ENCODE data around the gene WNT7B.

Gene WNT7B

DNA sequence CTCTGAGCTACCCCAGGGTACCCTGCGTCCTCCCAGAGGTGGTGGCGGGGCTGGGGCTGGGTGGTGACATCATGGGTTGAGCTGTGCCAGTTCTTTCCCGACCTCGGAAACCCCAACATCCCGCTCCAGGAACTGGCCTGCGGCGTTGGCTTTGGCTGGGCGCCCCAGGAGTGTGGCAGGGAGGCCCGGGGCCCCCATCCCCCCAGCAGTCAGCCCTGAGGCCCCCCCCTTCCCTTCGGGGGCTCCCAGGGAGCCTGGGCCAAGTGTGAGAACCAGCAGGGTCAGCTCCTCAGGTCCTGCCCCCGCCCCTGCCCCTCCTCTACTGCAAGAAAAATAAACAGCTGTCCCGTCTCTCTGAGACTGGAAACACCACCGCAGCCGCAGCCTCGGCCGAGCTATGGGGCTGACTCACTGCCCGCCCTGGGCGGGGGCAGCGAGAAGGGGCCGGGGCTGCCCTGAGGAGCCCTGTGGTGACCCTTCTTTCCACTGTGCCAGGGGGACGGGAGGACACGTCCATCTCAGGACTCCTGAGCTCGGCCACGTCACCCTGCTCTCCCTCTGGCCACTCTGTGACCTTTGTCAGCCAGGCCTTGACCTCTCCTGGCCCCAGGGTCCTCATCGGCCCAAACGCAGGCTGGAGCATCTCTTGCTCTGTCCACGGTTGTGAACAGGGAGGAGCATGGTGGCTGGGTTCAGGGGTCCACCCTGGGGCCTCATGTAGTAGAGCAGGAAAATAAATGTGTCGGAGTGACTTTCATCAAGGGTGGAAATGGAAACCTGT, 73.4 kb downstream of the WNT7B start:
- DNase-seq: peak; percentile 50

DNA sequence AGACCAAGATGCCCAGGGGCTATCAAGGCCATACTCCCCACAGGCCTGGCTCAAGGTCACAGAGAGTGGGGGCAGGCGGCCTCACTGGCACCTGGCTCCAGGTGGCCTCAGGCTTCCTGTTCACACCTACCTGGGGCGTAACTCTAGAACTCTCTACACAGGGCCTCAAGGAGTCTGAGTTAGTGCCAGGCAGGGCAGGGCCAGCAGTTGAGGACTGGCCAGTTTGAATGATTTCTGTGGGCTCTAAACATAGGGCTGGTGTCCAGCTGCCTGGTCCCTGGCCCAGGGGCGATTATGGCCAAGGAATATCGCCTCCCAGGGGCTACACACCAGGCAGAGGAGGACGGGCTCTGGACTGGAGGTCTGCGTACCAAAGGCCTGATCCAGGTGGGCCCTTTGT, 79.2 kb downstream of the WNT7B start:
- no peak for DNase-seq

DNA sequence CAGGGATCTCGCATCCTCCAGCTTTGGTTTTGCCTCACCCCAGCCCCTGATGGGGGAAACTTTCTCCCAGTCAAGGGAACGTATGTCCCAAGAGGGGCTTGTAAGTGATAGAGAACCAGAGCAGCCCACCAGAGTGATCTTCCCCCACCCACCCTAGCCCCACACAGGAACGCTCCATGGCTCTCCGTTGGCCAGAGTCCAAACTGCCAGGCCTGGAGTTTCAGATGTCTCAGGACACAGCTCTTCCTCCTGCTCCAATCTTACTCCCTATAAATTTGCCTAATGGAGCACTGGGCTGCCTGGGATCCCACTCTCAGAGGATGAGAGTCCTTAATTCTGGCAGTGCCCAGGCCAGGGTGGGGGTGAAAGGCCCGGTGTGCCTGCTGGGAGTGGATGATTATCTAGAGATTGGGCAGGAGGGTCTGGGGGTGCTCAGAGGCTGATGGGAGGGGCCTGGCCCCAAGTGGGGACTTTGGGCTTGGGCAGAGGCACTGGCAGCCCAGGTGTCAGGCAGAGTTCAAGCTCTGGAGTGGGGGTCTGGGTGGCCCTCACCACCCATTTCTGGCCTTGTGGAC, 79.9 kb downstream of the WNT7B start:
- no peak for DNase-seq

DNA sequence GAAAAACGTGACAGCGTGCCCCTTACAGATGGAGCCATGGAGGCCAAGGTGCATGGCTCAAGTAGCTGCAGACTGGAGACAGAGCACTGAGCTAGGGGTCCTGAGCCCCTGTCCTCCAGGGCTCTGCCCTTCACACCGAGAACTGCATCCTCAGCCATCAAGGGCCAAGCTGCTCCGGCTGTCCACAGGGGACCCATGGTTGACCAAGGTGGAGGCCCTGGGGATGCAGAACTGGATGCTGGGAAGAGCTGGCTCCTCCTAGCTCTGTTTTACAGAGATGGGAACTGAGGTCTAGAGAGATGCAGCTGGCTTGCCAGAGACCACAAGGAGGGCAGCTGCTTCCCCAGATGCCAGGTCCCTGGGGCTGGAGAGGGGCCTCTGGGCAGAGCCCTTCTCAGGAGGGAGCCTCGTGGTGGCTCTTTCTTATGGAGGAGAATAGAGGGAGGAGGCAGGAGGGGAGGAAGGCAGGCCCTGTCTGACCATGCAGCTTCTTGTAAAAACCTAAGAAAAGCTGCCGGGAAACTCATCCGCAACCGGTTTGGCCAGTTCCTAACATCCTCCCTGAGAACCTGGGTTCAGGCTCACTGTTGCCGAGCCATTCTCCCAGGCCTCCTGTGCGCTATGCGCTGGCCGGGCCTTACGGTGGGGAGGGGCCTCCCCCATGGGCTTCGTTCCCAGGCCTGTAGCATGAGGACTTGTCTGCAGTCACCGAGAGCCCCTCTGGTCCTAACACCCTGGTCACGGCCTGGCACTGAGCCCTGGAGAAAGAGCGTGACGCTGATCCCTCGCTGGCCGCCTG, 80.6 kb downstream of the WNT7B start:
- DNase-seq: no peak

DNA sequence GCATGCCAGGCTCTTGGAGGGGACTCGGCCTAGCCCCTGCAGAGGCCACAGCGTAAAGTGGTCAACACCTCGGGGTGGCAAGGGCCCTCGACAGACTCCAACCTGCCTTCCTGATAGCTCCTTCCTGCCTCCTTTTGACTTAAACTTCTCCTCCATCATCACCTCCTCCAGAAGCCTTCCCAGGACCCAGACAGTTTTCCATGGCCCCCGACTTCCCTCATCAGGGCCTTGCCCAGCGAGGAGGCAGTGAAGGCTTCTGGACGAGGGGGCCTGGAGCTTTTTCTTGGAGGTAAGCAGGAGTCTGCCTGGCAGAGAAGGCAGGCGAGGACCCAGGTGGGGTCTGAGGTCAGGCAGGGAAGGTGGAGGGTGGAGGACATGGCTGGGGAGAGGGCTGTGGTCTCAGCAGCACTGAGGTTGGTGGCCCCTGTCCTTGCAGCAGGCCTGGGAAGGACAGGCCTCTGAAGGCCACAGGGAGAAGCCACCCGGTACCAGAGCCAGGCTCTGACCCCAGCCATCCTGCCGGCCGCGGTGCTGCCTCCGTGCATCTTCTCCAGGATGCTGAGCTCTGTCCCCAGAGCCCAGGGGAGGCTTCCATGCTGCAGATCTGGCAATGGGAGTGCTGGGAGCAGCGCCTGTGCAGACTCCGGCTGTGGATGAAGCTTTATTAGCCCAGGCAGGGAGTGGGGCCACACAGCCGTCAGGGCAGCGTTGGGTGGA, 81.4 kb downstream of the WNT7B start:
- no peak for DNase-seq

DNA sequence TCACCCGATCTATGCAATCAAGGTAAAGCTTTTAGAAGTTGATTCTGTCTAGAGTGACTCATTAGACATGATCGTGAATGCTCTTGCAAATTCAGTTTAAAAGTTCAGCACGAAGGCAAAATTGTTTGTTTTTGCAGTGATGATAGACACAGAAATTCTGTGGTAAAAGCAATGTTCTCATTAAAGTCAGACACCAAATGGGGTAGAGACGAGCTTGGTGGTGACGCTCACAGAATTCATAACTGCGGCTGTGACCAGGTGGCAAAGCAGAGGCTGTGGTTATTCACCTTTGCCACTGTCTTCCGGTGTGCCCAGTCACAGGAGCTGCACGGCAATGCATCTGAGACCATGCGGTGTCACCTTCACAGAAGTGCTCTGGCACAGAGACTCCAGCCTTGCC, 83.4 kb downstream of the WNT7B start:
- DNase-seq: no peak

DNA sequence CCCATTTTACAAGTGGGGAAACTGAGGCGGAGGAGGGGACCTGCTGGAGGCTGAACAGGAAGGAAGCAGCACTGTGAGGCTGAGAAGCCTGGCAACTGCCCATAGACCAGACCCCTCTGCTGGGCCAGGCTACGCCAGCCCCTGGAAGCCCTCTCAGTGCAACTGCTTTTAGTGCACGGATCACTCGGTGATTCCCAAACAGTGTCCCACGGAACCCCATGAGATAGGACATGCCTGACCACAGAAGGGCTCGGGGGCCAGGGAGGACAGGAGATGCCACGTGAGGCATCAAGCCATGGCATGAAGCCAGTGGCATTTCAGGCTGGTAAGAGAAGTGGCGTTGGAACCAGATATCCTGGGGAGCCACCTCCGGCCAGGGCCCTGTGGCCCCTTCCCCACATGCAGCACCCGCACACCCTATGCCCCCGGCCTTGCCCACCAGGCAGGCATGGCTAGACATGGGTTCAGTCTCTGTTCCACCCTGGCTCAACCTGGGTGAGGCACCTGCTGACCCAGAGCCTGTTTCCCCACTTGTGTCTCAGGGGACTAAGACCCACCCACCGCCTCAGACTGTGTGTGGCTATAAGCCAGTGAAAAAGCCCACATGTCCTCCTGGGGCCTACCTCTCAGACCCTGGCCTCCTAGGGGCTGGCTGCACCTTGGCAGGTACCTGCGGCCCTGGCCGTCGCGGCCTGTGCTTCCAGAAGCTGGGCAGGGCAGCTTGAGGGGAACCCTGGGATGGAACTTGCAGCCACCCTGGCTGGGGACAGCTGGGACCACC, 84.1 kb downstream of the WNT7B start:
- no peak for DNase-seq

DNA sequence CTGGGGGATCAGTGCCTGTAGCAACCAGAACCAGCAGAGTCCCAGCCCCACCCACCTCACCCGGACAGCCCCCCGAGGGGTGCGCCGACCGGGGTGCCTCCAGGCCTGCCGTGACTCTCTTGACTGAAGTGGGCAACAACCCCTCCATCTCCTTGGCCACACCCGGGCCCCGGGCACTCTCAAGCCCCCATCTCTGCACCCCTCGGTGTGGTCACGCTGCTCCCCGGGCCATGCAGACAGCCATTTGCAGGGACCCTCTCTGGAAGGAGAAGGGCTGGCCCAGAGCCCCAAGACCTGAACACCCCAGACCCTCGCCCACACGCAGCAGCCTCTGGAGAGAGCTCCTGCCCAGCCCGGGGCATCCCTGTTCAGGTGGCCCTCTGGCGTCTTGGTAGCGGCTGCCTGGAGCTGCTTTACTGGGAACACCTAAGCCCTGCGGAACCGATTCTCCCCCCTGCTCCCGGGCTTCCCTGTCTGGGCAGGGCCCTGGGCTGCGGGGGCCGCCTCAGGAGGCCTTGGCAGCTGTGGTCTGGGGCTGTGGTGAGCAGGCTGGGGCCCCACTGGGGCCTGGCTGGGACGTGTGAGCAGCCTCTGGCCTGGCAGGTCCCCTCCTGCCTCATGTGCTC, 84.9 kb downstream of the WNT7B start:
- no peak for DNase-seq

DNA sequence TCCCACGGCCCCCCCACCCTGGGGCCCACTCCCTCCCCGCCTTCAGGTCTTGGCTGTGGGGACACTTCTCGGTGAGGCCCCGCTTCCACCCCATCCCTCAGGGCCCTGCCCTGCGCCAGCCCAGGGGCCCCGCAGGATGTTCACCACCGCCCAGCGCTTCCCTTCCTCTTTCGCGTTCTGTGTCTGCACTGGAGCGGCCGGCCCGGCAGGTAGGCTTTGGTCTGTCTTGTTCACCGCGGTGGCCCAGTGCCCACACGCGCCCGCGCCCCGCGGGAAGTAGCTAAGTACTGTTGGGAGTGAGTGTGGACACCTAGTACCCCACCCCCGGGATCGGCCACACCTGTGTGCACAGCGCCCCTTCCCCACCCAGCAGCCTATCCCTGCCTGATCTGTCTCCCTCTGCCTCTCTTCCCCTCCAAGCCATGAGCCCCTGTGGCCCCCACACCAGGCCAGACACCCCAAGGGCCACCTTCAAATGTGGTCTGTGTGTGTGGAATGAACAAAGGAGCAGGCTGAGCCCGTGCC, 85.4 kb downstream of the WNT7B start:
- DNase-seq: no peak

DNA sequence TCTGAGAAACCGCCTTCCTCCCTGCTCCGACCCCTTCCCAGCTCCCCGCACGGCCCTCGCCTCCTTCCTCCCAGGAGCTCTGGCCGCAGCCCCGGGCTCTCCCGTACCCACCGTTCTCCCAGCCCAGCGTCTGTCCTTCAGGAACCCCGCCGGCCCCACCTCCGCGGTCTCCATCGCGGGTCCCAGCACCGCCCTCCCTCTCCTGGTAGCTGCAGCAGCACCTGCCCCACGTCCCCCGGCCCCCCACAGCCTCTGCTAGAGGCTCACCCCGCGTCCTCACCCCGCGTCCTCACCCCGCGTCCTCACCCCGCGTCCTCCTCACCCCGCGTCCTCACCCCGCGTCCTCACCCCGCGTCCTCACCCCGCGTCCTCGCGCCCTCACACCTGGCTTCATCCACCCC, 85.9 kb downstream of the WNT7B start:
- DNase-seq: no peak

DNA sequence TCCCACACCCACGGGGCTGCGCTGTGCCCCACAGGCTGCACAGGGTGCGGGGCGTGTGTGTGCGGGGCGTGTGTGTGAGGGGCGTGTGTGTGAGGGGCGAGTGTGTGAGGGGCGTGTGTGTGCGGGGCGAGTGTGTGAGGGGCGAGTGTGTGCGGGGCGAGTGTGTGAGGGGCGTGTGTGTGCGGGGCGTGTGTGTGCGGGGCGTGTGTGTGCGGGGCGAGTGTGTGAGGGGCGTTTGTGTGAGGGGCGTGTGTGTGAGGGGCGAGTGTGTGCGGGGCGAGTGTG, 86.7 kb downstream of the WNT7B start:
- no peak for DNase-seq

DNA sequence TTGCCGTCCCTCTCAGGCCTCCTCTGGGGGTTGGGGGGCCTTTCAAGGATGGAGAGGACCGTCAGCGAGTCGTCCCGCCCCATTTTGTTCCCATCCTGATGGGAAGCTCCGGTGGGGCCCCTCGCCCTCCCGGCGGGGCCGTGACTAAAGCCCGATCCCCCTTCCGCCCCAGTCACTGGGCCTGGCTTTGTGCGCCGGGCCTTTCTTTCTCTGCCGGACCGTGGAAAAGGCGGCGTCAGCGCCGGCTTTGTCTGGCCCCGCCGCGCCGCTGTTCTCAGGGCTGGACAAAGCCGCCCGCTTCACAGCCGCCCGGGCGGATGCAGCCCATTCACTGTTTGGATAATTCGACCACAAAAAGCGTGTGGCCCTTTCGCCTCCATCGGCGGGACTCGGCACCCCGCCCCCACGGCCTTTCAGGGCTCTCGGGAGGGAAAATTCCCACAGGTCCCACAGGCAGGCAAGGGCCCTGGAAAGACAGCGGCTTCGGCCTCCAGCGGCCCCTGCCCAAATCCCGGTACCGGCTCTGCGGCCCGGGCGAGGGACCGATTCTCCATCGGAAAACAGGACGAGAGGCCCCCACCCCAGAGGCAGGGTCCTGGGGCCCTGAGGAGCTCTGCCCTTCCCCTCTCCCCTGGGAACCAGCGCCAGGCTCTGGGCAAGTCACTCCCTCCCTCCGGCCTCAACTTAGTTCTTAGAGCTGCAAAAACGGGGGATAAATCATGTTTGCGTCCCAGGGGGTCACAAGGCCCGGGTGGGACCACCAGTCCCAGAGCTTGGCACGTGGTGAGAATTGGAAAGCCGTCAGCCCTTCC, 87.2 kb downstream of the WNT7B start:
- DNase-seq: peak; percentile 15

DNA sequence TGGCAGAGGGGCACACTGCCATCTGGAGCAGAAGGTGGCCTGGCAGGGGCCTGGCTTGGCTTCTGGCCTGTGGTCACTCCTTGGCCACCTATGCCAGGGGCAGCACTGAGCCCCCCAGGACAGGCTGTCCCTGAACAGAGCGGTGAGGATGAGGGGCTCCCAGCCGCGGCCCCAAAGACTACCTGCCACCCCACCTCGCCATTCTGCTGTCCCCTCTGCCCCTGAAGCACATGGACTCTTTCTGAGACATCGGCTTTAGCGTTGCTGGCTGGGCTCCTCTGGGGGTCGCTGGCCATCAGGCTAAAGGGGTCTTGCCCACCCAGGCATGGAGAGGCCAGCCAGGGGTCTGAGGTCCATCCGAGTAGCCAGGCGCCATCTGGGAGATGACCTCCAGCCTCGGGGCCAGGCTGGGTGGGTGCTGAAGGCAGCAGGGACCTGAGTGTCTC, 87.8 kb downstream of the WNT7B start:
- no peak for DNase-seq

DNA sequence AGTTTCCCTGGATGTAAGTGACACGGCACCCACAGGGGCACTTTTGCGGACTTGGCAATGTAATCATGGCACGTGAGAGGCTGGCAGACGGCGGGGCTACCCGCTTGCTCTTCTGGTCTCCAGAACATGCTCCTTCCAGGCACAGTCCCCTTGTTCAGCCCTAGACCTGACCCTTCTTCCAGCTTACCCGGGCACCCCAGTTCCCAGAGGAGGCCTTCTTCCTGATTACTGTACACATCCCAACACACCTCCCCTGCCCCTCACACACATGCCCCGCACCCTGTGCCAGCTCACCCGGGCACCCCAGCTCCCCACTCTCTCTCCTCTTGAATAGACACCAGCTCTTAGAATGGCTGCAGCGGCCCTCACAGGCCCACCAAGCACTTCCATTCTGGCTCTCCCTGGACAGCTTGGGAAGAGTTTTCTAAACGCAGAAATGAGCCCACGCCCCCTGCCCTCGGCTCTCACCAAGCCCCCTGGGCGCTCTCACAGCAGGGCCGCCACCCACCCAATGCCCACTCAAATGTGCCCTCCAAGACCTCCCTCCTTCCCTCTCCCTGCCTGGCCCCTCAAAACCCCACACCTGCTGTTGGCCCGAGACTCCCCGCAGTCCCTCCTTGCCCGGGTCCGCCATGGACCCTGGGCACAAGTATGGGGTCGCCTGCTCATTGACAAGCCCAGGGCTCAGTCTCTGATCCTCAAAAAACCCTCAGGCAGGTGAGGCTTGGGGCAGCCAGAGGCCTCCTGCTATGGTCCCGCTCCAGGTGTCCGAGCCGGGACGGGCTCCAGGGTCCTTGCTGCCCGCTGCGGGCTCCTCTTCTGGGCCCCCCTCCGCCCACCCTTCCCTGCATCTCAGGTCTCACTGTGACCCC, 88.5 kb downstream of the WNT7B start:
- DNase-seq: no peak

DNA sequence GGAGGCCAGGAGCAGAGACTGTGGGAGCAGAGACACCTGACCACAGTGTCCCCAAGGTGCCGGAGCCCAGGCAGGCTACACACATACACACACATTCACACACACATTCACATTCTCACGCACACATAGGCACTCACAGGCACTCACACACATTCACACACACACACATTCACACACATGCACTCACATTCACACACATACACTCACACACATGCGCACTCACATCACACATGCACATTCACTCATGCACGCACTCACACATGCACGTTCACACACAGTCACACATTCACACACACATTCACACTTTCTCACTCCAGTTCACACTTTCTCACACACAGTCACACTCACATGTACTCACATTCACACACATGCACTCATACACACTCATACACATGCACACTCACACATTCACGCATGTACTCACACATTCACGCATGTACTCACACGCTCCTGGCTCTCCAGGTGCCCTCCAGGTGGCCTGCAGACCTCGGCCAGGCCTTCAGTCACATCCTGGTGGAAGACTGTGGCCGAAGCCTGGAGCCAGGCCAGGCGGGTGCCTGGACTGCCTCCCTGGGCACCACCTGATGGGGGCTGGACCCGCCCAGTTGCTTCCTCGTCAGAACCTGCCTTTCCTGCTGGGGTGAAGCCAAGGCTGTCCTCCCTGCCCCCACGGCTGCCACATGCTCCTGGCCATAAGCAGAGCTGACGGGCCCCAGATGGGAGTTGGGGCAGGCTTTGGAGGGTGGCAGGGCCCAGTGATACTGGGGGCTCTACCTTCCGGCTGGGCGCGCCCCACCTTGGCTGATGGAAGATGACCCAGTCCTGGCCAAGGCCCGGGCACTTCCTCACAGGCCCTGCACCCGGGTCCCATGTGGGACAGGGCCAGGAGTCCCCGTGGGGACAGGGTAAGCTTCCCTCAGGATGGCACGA, 89.5 kb downstream of the WNT7B start:
- DNase-seq: no peak

DNA sequence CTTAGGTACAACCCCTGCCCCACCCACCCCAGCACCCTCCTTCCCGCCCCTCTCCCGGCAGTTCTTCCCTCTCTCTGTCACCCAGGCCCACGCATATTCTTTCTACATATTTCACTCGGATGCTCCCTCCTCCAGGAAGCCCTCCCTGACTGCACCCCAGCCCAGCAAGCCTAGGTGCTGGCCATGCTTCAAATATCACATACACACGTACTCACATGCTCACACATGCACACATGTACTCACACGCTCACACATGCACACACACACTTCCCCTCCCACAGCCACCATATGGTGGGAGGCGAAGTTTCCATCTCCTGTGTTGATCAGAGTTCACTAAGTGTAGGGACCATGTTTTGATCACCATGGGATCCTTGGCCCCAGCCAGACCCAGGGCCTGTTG, 90.4 kb downstream of the WNT7B start:
- DNase-seq: no peak

DNA sequence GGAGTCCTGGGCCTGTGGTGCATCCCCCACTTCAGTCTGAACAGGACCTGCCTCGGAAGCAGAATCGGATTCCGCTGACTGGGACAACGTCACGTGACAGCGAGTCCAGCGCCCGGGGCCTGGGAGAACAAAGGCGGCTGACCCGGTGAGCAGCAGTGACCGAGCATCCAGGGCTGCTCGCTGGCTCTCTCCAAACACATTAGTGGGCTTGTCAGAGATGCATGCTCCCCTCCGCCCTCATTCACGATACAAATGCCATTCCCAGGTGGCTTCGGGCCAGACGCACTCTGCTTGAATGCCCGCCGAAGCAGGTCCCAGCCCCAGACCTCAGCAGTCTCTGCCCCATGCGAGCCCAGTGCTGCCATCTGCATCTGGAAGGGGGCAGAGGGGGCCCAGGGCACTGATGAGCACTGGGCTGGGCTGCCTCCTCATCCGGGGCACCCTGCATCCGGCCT, 91.0 kb downstream of the WNT7B start:
- no peak for DNase-seq

DNA sequence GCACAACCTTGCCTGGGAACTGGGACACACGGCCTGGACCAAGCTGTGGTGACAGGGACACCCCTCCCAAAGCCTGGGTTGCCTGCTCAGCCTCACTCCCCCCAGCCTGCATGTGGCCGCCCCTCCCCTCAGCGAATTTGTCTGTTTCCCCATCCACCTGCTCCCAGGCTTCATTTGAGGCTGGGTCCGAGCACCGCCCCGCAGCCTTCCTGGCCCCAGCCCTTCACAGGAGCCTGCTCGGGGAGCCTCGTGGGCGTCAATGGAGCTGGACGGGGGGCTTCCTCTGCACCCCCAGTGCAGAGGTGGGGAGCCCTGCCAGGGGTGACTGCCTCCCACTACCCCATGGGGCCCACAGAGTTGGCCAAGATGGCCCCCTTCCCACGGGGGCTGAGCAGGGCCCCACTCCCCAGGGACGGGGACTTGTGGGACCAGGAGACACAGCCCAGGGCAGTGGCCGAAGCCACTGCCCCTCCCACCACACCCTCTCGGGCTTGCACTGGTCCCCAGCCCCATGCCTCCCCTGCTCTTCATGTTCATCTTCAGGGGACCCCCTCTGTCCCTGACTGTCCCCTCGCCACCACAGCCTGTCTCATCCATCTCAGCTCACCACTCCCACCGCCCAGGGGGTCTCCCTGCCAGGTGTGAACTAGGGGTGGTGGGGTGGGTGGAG, 91.7 kb downstream of the WNT7B start:
- no peak for DNase-seq
